Measurements from ENCODE around the gene CEP192.
"Not testable (repeated sequence)": the region's sequence is repeated elsewhere in the genome, so short reads cannot be mapped to it uniquely, and the experiment has no call there.

CEP192 gene

GRCh38 chr18:12990967-12991820, at the start of gene CEP192:
TSS of gene CEP192 (plus strand) at chr18:12991362. CDS start at chr18:12999425, 8,063 bp downstream.
- DNase-seq: peak; percentile 96

GRCh38 chr18:12943215-12943614, 47.9 kb upstream of the CEP192 start:
- DNase-seq: no peak

DNA sequence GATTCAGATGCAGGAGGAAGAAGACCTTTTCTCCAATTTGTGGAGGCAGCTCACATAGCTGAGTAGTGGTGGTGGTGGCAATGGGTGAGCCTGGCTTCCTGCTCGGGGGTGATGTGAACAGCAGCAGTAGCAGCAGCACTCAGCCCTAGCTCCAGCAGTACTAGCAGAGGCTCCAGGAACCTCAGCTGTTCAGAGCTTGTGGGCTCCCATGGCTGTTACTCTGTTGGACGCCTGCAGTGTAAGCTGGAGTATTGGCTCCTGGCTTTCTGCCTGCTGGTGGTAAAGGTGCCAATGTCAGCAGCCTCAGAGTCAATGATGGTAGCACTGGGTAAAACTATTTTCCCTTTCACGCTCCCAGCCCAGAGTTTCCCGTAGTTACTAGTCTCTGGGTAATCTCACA, 46.5 kb upstream of the CEP192 start:
- no peak for DNase-seq

DNA sequence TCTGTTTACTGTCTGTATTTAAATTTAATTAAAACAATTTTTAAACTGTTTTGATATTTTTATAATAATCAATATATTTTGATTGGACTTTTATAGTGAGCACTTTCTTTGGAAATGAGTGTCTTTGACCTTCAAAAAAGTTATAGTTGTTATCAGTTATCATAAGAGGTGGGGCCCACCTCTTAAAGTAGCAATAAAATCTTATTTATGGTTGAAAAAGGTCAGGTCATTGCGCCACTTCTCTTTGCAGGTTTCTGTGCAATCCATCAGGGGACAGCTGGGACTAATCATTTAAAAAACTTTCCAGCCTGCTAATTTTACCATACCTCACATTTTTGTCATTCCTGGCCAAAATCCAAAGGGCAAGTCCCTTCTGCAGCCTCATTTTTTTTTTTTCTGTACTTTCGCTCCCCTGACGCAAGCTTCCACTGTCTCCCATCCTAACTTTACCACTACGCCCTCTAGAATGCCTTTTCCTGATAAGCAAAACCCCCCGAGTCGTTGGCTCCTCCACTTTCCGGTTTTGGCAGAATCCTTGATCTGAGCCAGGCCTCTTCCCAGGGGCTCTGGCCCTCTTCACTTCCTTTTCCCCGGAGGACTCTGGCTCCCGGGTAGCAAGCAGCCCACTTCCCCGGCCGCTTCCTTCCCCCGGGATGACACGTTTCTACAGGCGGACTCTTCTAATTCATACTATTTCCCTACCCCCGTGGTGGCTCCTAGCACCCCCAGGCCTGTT, 44.4 kb upstream of the CEP192 start:
- DNase-seq: no peak

DNA sequence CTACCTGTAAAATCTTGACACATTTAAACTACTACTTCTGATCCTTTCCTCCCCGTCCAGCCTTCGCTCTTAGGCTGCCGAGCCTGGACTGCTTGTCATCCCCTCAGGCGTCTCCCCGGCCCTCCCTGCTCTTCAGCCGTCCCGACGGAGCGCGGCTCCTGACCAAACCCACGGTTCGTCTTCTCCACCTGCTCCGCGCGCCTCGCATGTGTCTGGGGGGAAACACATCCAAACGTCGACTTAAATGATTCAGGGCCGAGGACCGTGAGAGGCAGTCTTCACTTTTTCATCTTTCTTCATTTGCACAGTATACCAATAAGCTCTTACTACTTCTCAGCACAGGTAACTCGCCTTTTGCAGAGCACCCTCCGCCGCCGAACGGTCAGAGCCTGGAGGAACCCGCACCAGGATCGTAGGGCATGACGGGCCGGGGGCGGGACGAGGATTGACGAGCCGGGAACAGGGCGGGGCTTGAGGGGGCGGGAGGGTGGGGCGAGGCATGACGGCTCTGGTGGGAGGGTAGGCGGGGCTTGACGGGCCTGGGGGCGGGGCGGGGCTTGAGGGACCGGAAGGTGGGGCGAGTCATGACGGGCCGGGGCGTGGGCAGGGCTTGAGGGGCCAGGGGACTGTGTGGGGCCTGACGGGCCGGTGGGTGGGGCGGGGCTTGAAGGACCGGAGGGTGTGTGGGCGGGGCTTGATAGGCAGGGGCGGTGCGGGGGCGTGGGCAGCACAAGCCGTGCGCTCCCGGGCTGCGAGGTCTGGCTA, 43.7 kb upstream of the CEP192 start, which contains the start of gene SEH1L:
Gene SEH1L, plus strand, starts transcription at position 727 of the 765 bp plus-strand sequence. CDS start 111 bp downstream, outside the sequence.
- peak; percentile 96 for DNase-seq

DNA sequence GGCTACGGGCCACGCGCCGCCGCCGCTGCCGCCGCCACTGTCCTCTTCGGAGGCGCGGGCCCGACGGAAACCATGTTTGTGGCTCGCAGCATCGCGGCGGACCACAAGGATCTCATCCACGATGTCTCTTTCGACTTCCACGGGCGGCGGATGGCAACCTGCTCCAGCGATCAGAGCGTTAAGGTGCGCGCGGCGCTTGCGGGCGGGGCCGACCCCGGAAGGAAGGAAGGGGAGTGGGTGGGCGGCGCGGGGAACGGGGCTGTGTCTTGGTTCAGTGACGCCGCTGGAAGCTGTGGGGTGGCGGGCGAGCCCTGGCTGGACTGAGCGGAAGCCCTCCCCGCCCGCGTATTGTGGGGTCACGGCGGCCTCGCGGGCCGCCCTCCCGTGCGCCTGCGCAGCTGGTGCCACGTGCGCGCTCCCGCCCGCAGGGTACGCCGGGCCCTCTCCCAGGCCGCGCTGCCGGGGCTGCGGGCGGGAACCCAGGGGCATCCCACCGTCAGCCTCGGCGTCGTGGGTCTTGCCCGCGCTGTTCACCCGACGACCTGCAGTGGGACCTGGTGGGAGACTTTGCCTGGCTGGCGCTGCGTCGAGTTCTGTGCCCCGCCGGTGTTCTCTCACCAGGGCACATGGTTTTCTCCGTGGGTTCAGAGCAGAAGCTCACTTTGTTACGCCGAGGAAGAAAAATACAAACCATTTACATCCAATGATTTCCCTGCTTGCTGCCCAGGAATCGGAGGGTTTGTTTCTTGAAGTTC, 42.9 kb upstream of the CEP192 start:
- peak; percentile 97 for DNase-seq

- DNase-seq: no peak
These were observed 32.7 kb upstream of the CEP192 start for GRCh38 chr18:12958478-12958877.

DNA sequence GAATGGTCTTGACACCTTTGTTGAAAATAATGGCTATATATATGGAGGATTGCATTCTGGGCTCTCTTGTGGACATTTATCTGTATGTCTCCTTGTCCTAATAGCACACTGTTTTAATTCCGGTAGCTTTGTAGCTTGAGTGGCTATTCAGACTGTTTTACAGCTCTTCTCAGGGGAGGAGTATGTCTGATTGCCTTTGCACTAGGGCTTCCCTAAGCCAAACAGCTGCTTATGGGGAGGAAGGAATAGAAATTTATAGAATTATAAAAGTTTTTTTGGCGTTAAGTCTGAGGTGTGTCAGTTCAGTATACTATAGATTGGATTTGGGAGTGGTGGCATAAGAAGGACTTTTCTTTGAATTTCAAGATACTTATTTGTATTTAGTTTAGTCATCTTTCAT, 30.8 kb upstream of the CEP192 start:
- no peak for DNase-seq

DNA sequence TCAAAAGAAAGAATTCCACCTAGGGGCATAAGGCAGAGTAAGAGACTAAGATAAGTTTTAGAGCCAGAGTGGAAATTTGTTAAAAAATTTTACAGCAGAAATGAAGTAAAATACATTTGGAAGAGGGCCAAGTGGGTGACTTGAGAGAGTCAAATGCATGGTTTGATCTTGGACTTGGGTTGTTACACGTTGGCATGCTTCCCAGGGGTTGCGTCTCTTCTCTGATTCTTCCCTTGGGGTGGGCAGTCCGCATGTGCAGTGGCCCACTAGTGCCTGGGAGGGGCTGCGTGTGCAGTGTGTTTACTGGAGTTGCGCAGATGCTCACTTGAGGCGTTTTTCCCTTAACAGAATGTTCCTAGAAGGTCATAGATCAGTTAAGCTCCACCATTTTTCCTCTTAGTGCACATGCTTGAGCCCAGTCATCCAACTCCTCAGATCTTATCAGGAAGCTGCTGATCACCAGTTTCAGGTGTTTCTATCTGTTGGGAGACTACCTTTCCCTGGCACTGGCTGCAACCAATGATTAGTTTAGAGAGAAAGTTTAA, 30.2 kb upstream of the CEP192 start:
- DNase-seq: no peak

GRCh38 chr18:12963069-12963468, 28.1 kb upstream of the CEP192 start:
- no peak for DNase-seq

GRCh38 chr18:12968115-12968514, 23.0 kb upstream of the CEP192 start:
- no peak for DNase-seq

DNA sequence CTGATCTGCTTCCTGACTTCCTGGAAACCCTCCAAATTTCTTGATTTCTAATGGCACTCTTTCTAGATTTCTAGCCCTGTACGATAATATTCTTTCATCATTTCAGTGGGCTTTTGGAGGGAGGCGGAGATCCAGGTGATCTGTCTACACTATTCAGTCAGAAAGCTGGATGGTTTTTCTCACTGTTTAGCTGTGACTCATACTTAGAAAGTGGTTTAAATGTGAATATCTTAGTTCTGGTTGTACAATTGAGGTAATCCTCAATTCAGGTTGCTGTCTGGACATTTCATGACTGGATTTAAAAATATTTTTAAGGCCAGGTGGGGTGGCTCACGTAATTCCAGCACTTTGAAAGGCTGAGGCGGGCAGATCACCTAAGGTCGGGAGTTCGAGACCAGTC, 22.5 kb upstream of the CEP192 start:
- DNase-seq: no peak

GRCh38 chr18:12973562-12974213, 17.5 kb upstream of the CEP192 start:
- DNase-seq: no peak

DNA sequence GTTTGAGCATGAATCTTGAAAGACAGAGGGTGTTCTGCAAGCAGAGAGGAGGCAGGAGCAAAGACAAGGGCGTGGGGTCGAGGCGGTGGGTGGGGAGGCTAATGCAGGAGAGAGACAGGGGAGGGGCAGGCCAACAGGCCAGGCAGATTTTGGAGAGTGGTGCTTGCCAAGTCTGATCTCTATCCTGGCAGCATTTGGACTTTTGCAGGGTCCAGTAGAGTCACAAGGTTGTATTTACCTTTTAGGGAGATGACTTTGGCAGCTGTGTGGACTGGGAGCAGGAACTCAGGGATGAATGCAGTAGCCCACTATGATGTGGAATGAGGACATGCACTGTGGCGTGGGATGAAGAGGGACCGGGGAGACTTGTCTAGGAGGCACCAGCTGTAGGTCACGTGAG, 15.7 kb upstream of the CEP192 start:
- DNase-seq: no peak

- no peak for DNase-seq
These were observed 14.9 kb upstream of the CEP192 start for GRCh38 chr18:12976305-12976704.

GRCh38 chr18:12980065-12980464, 11.1 kb upstream of the CEP192 start:
- not testable (repeated sequence) for DNase-seq

DNA sequence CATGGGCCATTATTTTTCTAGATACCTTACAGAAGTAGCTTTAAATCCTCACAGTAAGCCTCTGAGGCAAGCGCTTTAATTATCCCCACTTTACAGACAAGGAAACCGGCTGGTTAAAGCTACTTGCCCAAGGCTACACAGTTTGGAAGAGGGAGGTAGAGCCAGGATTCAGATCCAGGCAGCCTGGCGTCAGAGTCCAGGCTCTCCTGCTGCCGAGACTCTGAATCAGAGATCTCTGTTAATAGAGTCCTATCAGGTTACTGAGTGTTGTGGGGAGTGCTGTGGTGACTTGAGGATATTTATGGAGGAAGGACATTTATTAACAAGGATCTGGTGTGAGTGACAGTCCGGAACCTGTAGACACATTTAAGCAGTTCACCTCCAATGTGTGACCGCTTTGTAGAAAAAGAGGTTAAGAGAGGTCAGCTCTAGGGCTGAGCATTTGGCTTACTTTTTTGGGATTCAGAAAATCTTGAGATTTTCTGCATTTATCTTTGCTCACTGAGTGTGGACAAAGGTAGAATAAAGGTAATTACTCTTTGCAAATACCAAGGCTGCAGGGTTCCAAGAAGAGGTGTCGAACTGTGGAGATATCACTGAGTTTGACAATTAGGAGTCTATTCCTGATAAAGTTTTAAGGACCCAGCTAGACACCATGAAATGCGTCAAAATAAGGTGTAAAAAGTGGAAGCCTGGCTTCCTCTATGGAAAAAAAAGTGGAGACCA, 1.6 kb upstream of the CEP192 start:
- DNase-seq: no peak

GRCh38 chr18:12990123-12990475, 1.1 kb upstream of the CEP192 start:
- DNase-seq: no peak

GRCh38 chr18:12990641-12990966, 558 bp upstream of the CEP192 start:
- DNase-seq: no peak

DNA sequence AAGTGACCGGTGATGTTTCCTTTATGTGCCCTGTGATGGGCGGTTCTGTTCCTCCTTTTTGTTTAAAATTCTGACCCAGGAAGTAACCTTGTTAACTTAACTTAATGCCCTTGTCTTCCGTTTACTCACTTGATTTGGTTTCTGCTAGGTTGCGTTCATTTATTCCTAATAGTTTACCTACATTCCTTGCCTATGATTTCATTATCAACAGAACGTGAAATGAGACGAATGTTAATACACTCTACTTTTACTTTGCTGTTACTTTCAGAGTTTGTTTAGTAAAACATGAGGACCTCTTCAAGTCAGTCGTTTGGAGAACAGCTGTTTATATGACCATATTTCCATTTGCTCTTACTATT, 638 bp downstream of the CEP192 start:
- DNase-seq: no peak

- DNase-seq: no peak
These were observed 2.3 kb downstream of the CEP192 start for GRCh38 chr18:12993439-12993838.
